GM19043 (cell line): Measurements from ENCODE around the gene CTU2.

Source experiments
- ATAC-seq: cut with Tn5 transposase; IDR thresholded peaks from one replicate; pipeline ENCODE4 v1.9.1; 2021; ENCODE audit warnings: low read depth; ENCODE audit not compliant: unreplicated experiment

CTU2 gene

GRCh38 chr16:88713054-88713453, 6.8 kb downstream of the CTU2 start:
- ATAC-seq = no peak

- ATAC-seq = no peak
Observed at GRCh38 chr16:88713568-88714419, 7.5 kb downstream of the CTU2 start.

DNA sequence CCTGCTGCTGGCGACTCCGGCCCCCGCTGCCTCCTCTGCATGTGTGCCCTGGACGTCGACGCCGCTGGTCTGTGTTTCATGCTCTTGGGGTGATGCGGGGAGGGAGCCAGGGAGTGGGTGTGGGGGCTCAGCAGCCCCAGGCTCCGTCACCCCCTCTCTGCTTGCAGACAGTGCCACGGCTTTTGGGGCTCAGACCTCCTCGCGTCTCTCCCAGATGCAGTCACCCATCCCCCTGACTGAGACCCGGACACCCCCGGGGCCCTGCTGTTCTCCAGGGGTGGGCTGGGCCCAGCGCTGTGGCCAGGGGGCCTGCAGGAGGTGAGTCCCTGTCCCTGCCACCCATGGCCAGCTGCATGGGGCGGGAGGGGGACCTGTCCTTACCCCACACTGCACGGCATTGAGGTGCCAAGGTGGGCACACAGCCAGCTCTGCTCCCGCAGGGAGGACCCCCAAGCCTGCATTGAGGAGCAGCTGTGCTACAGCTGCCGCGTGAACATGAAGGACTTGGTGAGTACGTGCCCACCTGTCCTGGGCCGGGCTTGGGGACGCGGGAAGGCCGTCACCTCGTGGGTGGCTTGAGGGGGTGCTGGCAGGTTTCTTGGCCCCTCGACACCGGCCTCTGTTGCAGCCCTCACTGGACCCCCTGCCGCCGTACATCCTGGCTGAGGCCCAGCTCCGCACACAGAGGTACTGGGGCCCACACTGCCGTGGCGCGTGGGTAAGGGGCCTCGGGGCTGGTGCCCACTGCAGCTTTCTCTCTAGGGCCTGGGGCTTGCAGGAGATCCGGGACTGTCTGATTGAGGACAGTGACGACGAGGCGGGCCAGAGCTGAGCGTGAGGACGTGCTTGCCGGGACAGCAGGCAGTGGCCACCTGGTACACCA, 8.4 kb downstream of the CTU2 start:
- no peak for ATAC-seq

GRCh38 chr16:88715312-88716190, 9.2 kb downstream of the CTU2 start:
- ATAC-seq = no peak

DNA sequence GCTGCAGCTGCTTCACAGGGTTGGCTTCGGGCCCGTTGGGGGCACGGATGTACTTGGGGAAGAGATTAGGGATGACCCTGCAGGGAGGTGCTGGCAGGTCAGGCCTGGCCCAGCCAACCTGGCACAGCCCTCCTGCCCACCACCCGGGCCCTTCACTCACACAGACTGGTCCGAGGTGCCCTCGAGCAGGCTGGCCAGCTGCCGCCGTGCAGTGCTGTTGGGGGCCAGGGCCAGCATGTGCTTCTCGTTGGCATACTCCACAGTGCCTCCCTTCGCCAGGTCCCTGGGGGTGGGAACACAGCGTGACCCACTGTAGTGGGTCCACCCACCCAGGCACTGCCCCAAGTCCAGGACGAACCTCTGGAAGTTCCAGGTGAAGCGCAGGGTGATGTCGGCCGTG, 9.9 kb downstream of the CTU2 start:
- no peak for ATAC-seq

GRCh38 chr16:88716601-88717001, 10.3 kb downstream of the CTU2 start:
- ATAC-seq = no peak

GRCh38 chr16:88718178-88718577, 11.9 kb downstream of the CTU2 start:
- ATAC-seq = no peak

GRCh38 chr16:88719267-88719932, 13.1 kb downstream of the CTU2 start:
- ATAC-seq = no peak

DNA sequence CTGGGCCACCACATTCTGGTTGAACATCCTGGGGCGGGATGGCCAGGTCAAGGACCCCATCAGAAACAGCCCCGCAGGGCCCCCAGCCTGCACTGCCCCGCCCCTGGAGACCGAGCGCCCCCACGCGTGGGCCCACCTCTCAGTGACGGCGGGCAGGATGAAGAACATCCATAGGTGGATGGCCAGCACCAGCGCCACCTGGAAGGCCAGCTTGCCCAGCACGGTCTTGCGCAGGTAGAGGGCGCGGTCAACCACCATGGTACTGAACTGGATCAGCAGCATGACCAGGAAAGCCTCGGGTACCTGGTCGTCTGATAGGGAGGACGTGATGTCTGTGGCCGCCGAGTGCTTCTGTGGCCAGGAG, 13.6 kb downstream of the CTU2 start:
- ATAC-seq = no peak

DNA sequence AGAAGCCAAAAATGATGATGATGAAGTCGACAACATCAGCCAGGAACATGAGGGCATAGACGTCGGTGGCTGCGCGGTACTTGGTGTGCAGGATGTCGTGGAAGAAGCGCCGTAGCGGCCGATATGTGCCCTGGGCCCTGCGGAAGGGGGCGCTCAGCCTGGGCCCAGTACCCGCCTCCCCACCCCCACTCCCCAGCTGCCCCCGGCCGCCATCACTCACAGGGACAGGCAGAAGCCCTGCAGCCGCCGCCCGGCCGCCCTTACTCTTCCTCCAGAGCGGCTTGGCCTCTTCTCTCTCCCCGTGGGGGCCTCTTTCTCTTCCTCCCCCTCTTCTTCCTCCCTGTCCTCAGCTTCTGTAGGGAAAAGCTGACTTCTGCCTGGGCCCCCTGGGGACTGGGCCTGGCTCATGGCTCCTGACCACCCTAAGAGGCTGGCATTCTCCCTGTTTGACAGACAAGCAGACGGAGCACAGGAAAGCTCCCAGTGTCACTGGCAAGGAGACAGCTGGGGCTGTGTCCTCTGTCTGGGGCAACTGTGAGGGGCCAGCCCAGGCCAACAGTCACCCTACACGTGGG, 14.2 kb downstream of the CTU2 start:
- ATAC-seq = no peak

GRCh38 chr16:88721236-88721635, 14.9 kb downstream of the CTU2 start:
- no peak for ATAC-seq

GRCh38 chr16:88721815-88722755, 15.8 kb downstream of the CTU2 start:
- no peak for ATAC-seq

GRCh38 chr16:88722784-88723506, 16.6 kb downstream of the CTU2 start:
- ATAC-seq = no peak

GRCh38 chr16:88723507-88723887, 17.2 kb downstream of the CTU2 start:
- no peak for ATAC-seq

DNA sequence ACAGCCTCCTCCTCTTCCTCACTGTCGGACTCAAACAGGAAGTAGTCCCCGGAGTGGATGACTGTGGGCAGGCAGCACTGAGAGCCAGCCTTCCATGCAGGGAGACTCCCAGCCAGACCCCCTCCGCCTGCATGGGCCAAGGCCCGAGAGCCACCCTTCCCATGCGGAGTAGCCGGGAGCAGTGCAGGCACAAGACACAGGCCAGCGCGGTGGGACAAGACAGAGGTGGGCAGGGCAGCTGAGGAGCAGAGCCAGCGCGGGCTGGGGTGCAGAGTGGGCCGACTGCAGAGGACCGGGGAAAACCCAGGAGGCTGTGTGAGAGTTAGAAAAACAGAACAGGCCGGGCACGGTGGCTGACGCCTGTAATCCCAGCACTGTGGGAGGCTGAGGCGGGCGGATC, 17.6 kb downstream of the CTU2 start:
- ATAC-seq = no peak

- ATAC-seq = no peak
Observed at GRCh38 chr16:88724855-88725555, 18.7 kb downstream of the CTU2 start.

DNA sequence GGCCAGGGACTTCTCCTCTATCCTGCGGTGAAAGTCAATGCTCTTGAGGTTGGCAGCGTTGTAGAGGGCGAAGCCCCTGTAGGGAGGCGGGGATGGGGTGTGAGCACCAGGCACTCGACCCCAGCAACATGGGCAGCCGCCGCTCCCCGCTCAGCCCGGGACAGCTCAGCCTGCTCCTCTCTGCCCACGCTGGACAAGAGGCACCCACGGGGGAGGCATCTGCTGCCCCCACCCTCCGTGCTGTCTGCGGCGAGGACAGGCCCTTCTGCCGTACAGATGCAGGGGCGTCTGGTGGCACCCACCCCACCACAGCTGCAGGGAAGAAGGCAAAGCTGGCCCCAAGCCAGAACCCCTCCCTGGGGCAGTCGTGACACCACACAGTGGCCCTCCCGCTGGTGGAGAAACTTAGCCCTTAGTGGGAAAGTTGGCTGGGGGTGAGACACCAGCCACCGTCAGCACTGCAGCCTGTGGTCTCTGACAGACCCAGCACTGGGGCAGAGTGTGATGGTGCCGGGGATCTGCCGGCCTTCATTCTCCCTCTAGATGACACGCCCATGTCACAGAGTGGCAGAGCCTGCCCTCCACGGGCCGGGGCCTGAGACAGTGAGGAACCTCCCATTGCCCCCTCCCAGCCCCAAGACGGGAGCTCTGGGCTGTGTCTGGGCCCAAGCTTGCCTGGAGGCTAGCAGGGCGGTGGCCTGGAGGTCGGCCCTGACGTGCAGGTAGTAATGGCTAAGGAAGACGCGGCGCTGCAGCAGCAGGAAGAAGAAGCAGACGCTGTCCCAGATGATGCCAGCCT, 19.5 kb downstream of the CTU2 start:
- ATAC-seq = no peak
